ENCODE results near the gene GSKIP. TPM values are rescaled to one million over a fixed set of nuclear protein-coding genes. Genes with fewer than 3 reads are reported as not detected.

GSKIP gene
- total RNA-seq, 2 donors from 2014 or later, result 43.7 to 44.4 TPM

- DNase-seq, result no peak
- Histone ChIP-seq H3K4me3 (ENCODE audit: low read length) (no peak overlapping the region), H3K27me3 (ENCODE audit: control insufficient read depth, insufficient read depth, low read length, poor library complexity, severe bottlenecking) (no peaks in the 10 kb centered on the region), H3K27ac (ENCODE audit: low read depth, low read length) (no peak overlapping the region), H3K9me3 (ENCODE audit: control insufficient read depth, low read length) (no peaks in the 10 kb centered on the region), H3K36me3 (ENCODE audit: control insufficient read depth, insufficient read depth, low read length) (no peaks in the 10 kb centered on the region), H3K4me1 (ENCODE audit: control insufficient read depth, insufficient read depth, low read length) (no peaks in the 10 kb centered on the region), H3K9ac (ENCODE audit: extremely low read depth, low read length, poor library complexity, severe bottlenecking) (no peak overlapping the region)
- Mint-ChIP-seq H3K27ac (no peak overlapping the region), H3K4me3 (no peak overlapping the region), H3K36me3 (ENCODE audit: low read depth) (no peaks in the 10 kb centered on the region), H3K9me3 (no peaks in the 10 kb centered on the region), H3K27me3 (ENCODE audit: insufficient read depth) (peaks cover 12% of the 10 kb centered on the region), H3K4me1 (peaks cover 6% of the 10 kb centered on the region)
- 98 to 100% methylated on average over 1 to 2 of the region's 2 CpGs for WGBS, 2 experiments (ENCODE audit: insufficient coverage in 1 of 2, insufficient read length in 1 of 2)
- no peak for TF ChIP-seq CTCF (conservative IDR thresholded peaks at IDR 0.05)
Observed at GRCh38 chr14:96415559-96415958, 52.2 kb downstream of the GSKIP start.

- no peaks in the 10 kb centered on the region for H3K36me3 ChIP-seq (ENCODE audit: control insufficient read depth, insufficient read depth, low read length)
- H3K9me3 ChIP-seq (ENCODE audit: control insufficient read depth, low read length), result no peaks in the 10 kb centered on the region
- TF ChIP-seq CTCF (conservative IDR thresholded peaks at IDR 0.05), result no peak
- Mint-ChIP-seq H3K9me3 (no peaks in the 10 kb centered on the region), H3K36me3 (ENCODE audit: low read depth) (no peaks in the 10 kb centered on the region), H3K27me3 (ENCODE audit: insufficient read depth) (peaks cover 12% of the 10 kb centered on the region), H3K4me1 (peaks cover 6% of the 10 kb centered on the region), H3K4me3 (no peak overlapping the region), H3K27ac (no peak overlapping the region)
- H3K9ac ChIP-seq (ENCODE audit: extremely low read depth, low read length, poor library complexity, severe bottlenecking), result no peak overlapping the region
- WGBS, 2 experiments (ENCODE audit: insufficient coverage in 1 of 2, insufficient read length in 1 of 2), result 80 to 83% methylated on average over 1 of the region's 1 CpG
- no peak for DNase-seq
- no peak overlapping the region for H3K4me3 ChIP-seq (ENCODE audit: low read length)
- no peak overlapping the region for H3K27ac ChIP-seq (ENCODE audit: low read depth, low read length)
- H3K27me3 ChIP-seq (ENCODE audit: control insufficient read depth, insufficient read depth, low read length, poor library complexity, severe bottlenecking), result no peaks in the 10 kb centered on the region
- no peaks in the 10 kb centered on the region for H3K4me1 ChIP-seq (ENCODE audit: control insufficient read depth, insufficient read depth, low read length)
Observed at GRCh38 chr14:96416292-96416691, 53.0 kb downstream of the GSKIP start.

- Histone ChIP-seq H3K4me1 (ENCODE audit: control insufficient read depth, insufficient read depth, low read length) (no peaks in the 10 kb centered on the region), H3K27me3 (ENCODE audit: control insufficient read depth, insufficient read depth, low read length, poor library complexity, severe bottlenecking) (no peaks in the 10 kb centered on the region), H3K27ac (ENCODE audit: low read depth, low read length) (no peak overlapping the region), H3K36me3 (ENCODE audit: control insufficient read depth, insufficient read depth, low read length) (no peaks in the 10 kb centered on the region), H3K9me3 (ENCODE audit: control insufficient read depth, low read length) (no peaks in the 10 kb centered on the region), H3K9ac (ENCODE audit: extremely low read depth, low read length, poor library complexity, severe bottlenecking) (no peak overlapping the region), H3K4me3 (ENCODE audit: low read length) (no peak overlapping the region)
- Mint-ChIP-seq H3K36me3 (ENCODE audit: low read depth) (no peaks in the 10 kb centered on the region), H3K27me3 (ENCODE audit: insufficient read depth) (peaks cover 12% of the 10 kb centered on the region), H3K4me3 (no peak overlapping the region), H3K4me1 (no peaks in the 10 kb centered on the region), H3K27ac (no peak overlapping the region), H3K9me3 (no peaks in the 10 kb centered on the region)
- WGBS, 2 experiments (ENCODE audit: insufficient coverage in 1 of 2, insufficient read length in 1 of 2), result 83 to 97% methylated on average over 1 to 2 of the region's 2 CpGs
- no peak for DNase-seq
- TF ChIP-seq CTCF (conservative IDR thresholded peaks at IDR 0.05), result no peak
Observed at GRCh38 chr14:96417254-96417653, 53.9 kb downstream of the GSKIP start.
